ENCODE data around the gene PPIL3.

The PPIL3 gene

GRCh38 chr2:200860092-200860795, 28.6 kb downstream of the PPIL3 start:
- DNase-seq (ENCODE audit: low spot score) = peak; percentile 36

DNA sequence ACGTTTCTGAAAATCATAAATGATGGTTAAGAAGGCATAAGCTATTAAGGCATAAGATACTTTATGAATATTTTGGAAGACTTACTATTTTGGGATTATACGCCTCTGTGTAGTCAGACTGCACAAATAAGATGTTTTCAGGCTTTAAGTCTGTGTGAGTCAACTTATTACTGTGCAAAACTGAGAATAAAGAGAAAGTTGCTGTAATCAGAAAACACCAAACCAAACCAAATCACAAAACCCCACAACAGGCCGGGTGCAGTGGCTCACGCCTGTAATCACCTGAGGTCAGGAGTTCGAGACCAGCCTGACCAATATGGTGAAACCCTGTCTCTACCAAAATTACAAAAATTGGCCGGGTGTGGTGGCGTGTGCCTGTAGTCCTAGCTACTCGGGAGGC, 32.1 kb downstream of the PPIL3 start:
- DNase-seq (ENCODE audit: low spot score) = no peak

DNA sequence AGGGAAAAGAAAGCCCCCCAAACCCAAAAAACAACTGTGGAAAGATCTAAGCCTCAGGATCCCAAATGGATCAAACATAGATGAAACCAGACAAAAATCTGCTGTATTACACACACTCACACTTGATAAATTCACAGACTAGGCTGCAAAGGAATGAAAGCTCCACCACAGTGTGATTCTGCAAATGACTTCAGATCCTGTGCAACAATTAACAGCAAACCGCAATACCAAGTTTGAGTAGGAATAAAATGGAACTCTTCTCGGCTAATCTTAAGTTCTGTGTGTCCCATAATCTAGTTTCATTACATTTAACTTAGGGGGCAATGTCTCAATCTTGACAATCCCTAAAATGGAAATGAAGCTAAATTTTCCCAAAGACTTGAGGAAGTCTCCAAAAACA, 36.3 kb downstream of the PPIL3 start:
- DNase-seq (ENCODE audit: low spot score) = no peak

DNA sequence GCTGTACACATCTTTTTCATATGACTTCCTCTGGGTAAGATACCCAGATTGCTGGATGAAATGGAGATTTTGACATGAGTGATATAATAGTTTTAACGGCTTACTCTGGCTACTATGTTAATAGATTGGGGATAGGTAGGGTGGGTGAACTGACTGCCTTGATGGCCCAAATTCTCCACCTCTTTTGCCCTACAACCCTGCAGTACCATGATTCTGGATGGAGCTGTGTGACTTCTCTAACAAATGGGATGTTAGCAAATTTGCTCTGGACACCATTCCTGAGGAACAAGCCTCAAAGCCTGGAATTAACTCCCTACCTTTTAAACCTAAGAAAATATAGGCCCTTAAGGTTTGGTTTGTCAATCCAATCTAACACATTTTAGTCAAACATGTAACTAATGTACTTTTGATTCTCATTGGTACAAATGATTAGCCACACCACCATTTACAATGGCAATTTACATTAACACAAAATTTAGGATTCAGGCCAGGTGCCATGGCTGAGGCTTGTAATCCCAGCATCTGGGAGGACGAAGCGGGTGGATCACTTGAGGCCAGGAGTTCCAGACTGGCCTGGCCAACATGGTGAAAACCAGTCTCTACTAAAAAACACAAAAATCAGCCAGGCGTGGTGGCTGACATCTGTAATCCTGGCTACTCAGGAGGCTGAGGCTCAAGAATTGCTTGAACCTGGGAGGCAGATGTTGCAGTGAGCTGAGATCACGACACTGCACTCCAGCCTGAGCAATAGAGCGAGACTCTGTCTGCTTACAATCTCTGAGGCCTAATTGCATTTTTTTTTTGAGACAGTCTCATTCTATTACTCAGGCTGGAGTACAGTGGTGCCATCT, 37.3 kb downstream of the PPIL3 start:
- no peak for DNase-seq (ENCODE audit: low spot score)

GRCh38 chr2:200850512-200851256, 38.2 kb downstream of the PPIL3 start:
- no peak for DNase-seq (ENCODE audit: low spot score)

GRCh38 chr2:200847939-200848338, 40.9 kb downstream of the PPIL3 start:
- DNase-seq (ENCODE audit: low spot score) = no peak

DNA sequence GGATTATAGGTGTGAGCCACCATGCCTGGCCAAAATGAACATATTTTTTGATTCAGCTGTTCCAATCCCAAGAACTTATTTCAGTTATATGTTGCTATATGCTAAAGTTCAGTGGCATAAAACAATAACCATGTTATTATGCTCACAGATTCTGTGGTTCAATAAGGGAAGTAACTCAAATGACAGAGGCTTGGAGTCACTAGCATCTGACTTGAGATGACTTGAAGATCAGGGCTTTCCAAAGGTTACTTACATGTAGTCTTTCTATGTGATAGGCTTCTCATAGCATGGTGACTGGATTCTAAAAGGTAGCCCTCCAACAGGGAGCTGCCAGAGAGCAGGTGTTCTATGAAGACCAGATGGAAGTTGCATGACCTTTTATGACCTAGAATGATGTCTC, 41.6 kb downstream of the PPIL3 start:
- DNase-seq (ENCODE audit: low spot score) = no peak

- DNase-seq (ENCODE audit: low spot score) = no peak
These were observed 43.1 kb downstream of the PPIL3 start for GRCh38 chr2:200845669-200846325.

- DNase-seq (ENCODE audit: low spot score) = no peak
These were observed 43.7 kb downstream of the PPIL3 start for GRCh38 chr2:200845194-200845593.

- DNase-seq (ENCODE audit: low spot score) = no peak
These were observed 44.6 kb downstream of the PPIL3 start for GRCh38 chr2:200843993-200844948.

DNA sequence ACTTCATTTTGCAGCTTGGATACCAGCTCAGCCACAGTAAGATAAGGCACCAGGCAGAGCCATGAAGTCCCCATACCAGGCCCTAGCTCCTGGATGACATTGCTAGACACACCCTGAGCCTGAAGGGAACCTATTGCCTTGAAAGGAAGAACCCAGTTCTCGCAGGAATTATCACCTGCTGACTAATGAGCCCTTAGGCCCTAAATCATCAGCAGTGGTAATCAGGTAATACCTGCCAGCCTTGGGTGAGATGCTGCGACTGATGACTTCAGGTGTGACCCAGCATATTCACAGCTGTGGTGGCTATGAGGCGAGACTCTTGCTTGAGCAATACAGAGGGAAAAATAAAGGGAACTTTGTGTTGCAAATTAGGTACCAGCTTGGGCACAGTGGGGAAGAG, 49.4 kb downstream of the PPIL3 start:
- no peak for DNase-seq (ENCODE audit: low spot score)

- DNase-seq (ENCODE audit: low spot score) = no peak
These were observed 54.2 kb downstream of the PPIL3 start for GRCh38 chr2:200834701-200835100.

GRCh38 chr2:200829258-200829655, 59.6 kb downstream of the PPIL3 start:
- no peak for DNase-seq (ENCODE audit: low spot score)

- no peak for DNase-seq (ENCODE audit: low spot score)
These were observed 60.2 kb downstream of the PPIL3 start for GRCh38 chr2:200828572-200829257.

DNA sequence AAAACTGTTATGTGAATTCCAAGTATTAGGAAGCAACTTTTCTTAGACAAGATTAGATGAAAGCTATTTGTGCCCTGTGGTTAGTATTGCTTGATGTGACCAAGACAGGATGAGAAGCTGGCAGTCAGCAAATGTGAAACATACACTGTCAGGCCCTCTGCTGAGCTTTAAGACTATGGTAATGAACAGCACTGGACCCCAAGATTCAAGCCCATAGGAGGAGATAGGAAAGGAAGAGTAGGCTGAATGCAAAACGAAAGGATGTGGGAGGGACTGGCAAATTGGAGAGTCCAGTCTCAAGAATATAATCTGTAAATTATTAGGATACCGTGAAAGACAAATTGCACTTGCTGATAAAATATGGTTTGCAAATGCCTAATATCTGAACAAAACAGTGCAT, 60.8 kb downstream of the PPIL3 start:
- no peak for DNase-seq (ENCODE audit: low spot score)

DNA sequence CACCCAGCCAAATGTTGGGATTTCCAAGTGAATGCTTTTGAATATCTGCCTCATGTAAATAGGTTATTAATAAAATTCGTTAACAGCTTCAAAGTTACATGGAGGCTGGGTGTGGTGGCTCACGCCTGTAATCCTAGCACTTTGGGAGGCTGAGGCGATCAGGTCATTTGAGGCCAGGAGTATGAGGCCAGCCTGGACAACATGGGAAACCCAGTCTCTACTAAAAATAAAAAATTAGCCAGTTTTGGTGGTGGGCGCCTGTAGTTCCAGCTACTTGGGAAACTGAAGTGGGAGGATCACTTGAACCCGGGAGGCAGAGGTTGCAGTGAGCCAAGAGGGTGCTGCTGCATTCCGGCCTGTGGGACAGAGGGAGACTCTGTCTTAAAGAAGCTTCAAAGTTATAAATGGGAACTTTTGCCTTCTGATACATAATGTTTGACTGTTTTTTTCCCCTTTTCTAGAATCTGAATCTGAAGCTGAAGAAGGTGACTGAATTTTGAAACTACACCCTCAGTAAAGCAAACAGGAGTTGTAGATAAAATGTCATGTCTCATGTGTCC, 67.1 kb downstream of the PPIL3 start:
- no peak for DNase-seq (ENCODE audit: low spot score)
